Right kidney (tissue), 1 donor: Measurements from ENCODE around the gene COL1A1.

ENCODE experiments used
- DNase-seq: peaks from one replicate; pipeline ENCODE4 v3.0.0-alpha.2; 2016

Gene COL1A1

DNA sequence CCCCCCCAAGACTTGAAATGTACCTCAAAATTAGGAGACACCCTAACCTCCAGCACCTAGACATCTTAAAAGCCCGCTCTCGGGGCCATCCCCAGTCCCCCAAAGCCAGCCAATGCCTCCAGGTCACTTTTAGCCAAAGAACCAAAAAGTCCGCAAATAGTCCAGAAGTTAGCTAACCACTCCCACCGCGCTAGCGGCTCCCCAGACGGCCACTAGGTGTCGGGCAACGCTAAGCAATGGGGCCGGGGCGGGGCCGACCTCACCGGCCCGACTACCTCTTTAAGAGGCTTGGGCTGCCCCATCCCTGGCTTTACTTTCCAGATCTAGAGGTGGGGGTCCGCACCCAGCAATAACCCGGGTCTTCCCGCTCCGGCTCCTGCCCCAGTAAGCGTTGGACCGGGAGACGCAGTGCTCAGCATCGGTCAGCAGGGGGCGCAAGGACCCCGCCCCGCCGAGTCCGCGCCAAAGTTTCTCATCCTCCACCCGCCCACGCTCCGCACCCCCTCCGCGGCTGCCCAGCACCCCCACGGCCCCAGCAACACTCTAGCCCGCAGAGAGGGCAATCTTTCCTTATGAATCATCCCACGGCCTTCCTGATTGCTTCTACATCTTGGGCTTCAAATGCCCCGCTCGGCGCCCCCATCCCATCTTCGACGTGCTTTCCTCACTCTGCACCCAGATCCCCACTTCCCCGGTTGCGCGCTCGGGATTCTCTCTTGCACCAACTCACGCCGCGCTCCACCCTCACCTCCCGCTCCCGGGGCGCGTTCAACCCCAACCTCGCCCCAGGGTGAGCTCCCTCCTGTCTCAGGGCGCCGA lies 765 bp downstream of the COL1A1 start:
- DNase-seq: peak; percentile 97

DNA sequence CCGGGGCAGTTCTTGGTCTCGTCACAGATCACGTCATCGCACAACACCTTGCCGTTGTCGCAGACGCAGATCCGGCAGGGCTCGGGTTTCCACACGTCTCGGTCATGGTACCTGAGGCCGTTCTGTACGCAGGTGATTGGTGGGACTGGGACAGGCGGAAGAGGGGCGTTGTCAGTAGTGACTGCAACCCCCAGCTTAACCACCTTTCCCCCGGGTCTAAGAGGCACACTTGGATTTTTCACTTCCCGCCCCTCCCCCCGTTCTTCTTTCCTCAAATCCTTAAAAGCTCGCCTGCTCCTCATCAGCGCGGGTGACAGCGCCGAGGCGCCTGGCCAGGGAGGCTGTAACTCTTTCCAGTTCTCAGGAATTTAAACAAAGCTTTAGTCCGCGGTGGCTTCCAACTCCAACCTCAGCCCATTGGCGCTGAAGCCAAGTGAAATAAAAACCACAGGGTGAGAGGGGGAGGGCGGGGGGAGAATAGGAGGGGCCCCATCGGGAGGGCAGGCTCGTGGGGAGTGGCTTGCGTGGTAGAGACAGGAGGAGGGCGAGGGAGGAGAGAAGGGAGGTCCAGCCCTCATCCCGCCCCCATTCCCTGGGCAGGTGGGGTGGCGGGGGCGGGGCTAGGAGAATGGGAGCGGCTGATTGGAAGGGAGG lies 1.5 kb downstream of the COL1A1 start:
- peak; percentile 75 for DNase-seq

DNA sequence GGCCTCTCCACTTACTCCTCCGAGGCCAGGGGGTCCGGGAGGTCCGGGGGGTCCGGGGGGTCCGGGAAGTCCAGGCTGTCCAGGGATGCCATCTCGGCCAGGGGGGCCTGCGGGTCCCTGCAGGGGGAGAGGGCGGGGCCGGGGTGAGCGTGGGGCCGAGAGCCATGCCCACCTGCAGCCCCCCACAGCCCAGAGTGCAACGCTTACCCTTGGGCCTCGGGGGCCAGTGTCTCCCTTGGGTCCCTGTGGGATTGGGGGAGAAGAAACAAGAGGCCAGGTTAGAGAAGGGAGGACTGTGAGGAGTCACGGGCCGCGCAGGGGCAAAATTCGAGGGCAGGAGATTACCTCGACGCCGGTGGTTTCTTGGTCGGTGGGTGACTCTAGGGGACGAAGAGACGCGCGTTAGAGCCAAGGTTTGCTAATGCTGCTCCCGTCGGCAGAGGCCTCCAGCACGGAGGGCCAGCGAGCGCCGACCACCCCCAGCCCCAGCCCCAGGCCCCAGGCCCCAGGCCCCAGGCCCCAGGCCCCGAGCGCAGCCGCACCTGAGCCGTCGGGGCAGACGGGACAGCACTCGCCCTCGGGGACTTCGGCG lies 2.1 kb downstream of the COL1A1 start:
- no peak for DNase-seq

DNA sequence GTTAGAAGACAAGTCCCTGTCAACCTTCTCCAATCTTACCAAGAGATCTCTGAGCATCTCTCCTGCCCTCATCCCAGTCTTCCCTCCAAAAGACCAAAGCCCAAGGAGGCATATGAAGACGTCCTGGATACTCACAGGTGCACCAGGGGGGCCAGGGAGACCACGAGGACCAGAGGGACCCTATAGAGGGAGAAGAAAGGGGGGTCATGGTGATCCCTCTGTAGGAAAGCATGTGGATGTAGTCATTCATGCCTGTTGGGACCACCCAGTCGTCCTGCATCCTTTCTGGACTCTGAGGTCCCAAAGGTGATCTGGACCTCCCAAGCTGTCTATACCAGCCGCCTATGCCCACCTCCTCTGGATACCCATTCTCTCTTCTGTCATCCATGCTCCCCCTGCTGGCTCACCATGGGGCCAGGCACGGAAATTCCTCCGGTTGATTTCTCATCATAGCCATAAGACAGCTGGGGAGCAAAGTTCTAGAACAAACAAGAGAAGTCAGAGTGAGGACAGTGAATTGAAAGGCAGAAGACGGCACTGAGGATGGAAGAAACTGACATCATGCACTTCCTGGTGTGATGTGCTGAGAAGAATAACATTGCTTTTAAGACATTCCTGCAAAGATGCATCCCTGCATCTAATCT lies 3.3 kb downstream of the COL1A1 start:
- DNase-seq: no peak

DNA sequence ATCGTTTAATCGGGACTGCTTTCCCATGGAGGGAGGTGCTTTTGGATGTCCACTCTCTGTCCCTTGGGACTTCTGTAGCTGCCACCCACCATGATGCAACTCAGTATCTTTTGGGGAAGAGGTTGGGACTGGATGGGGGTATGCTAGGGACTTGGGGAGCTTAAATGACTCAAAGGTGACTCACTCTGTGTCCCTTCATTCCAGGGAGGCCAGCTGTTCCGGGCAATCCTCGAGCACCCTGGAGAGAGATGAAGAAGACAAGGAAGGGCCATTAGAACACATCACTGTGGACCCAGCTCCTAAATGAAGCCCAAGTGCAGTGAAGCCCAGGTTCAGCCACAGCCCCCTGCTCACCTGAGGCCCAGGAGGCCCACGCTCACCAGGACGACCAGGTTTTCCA lies 4.6 kb downstream of the COL1A1 start:
- DNase-seq: no peak

DNA sequence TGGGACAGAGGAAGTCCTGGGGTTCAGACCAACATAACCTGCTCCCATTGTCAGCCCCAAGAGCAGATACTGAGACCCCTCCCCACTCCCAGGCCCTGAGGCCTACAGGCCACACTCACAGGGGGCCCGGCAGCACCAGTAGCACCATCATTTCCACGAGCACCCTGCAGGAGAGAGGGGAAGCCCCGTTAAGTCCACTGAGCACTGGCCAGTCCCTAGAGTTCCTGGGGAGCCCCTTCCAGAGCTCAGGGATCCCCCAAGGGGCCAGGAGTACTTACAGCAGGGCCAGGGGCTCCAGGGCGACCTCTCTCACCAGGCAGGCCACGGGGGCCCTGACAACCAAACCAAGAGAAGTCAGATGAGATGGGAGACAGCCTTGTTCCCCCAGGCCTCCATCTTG lies 5.4 kb downstream of the COL1A1 start:
- no peak for DNase-seq

DNA sequence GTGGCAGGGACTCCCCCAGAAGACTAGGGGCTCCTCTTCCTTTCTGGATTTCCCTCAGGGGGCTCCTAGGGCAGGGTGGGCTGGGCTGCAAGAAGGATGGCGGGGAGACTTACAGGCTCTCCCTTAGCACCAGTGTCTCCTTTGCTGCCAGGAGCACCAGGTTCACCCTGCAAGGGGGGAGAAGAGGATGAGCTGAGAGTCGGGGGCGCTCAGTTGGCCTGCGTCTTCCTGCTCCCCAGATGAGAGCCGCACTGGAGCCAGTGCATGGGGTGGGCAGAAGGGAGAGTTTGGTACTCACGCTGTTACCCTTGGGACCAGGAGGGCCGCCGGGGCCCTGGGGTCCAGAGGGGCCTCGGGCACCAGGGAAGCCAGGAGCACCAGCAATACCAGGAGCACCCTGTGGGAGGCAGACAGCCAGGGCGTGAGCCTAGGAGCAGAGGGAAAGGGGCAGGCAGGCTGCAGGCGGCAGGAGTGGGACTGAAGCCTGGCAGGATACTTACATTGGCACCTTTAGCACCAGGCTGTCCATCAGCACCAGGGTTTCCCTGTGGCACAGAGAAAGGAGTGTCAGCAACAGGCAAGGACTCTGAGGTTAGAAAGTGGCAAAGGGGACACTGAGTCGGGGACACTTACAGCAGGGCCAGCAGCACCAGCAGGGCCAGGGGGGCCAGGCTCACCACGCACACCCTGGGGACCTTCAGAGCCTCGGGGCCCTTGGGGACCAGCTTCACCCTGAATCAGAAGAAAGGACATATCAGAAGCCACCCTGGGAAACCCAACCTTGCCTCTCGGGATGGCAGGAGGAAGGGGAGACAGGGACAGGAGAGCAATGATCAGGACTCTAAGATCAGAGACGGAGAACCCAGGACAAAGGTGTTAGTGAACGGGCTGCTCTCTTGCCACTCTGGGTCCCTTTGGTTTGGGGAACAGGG lies 6.2 kb downstream of the COL1A1 start:
- peak; percentile 2 for DNase-seq

DNA sequence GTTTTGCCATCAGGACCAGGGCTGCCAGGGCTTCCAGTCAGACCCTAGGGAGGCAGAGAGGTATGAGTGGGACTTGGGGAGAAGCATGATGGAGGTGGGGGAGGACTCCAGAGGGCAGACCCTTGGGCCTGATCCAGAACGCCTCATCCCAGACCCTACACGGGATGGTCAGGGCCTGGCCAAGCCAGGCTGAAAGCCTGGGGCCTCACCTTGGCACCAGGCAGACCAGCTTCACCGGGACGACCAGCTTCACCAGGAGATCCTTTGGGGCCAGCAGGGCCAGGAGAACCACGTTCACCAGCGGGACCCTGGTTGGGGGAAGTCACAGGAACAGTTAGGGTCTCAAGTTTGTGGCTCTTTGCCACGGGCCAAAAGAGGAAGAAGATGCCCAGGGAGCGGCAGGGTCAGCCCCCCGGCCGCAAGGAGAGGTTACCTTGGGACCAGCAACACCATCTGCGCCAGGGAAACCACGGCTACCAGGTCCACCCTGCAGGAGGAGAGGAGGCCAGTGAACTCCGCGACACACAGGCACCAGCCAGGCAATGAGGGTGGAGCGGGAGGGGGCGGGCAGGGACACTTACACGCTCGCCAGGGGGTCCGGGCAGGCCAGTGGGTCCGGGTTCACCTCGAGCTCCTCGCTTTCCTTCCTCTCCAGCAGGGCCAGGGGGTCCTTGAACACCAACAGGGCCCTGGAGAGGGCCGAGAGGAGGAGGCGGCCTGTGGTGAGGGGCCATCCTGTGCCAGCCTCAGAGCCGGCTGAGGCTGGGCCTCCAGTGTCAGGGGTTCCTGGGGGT lies 7.1 kb downstream of the COL1A1 start:
- no peak for DNase-seq

DNA sequence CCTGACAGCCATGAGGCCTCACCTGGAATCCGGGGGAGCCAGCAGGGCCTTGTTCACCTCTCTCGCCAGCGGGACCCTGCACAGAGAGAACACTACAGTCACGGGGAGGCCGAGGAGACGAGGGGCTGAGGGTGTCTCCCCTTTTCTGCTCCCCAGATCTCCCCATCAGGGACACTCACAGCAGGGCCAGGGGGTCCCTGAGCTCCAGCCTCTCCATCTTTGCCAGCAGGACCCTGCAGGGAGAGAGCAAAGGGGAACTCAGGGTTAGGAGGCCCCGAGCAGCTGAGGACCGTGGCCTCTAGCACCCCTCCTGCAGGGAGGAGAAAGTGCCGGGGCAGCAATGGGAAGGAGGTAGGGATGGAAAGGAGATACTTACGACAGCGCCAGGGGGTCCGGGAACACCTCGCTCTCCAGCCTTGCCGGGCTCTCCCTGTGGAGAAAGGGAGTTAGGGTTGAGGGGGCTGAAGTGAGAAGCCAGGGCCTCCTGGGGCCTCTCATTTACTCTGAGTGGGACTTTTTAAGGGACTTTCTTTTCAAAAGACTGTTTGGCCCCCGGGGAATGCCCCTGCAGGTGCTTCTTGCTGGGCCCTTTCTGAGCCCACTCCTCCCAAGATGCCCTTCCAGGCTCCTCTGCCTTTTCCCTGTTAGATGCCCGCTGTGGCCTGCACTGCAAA lies 8.7 kb downstream of the COL1A1 start:
- DNase-seq: no peak

DNA sequence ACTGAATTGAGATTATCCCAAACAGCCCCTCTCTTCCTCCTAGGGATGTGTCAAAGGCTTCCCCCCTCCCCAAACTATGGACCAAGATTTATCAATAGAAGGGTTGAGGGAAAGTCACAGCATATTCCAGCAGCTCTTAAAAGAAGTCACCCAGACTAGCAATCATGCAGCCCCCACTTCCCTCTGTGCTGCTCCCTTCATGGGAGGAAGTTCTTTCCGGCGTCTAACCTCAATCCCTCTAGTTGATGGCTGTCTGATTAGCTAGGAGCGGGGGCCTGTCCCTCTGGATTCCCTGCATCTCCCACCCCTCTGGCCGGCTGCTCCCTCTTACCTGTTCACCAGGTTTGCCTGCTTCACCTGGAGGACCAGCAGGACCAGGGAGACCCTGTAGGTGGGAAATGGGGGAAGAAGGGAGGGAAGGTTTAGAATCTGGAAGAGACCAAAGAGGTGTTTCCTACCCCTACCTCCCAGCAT lies 9.2 kb downstream of the COL1A1 start:
- DNase-seq: no peak

DNA sequence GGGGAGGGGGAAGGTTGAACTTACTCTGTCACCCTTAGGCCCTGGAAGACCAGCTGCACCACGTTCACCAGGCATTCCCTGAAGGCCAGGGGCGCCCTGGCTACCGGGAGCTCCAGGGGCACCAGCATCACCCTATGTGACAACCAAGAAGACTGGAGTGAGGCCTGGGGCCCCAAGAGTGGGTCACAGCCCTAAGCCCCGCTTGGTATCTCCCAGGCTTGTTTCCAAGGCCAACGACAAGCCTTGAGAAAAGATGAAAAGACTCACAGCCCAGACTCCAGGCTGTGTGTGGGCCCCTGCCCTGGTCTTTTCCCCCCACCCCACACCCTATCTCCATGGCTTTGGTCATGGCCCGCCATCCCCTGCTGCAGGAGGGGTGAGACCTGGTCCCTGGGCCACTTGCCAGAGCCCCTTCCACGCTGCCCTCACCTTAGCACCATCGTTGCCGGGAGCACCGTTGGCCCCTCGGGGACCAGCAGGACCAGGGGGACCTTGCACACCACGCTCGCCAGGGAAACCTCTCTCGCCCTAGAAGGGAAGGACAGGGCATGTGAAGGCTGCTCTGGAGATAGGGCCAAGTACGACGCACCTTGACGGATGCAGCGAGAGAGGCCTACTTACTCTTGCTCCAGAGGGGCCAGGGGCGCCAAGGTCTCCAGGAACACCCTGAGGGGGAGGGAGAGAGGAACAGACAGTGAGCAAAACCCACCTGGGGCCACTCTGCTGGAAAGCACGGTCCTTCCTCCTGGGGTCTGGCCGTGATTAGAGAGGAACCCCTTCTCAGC lies 9.9 kb downstream of the COL1A1 start:
- no peak for DNase-seq

DNA sequence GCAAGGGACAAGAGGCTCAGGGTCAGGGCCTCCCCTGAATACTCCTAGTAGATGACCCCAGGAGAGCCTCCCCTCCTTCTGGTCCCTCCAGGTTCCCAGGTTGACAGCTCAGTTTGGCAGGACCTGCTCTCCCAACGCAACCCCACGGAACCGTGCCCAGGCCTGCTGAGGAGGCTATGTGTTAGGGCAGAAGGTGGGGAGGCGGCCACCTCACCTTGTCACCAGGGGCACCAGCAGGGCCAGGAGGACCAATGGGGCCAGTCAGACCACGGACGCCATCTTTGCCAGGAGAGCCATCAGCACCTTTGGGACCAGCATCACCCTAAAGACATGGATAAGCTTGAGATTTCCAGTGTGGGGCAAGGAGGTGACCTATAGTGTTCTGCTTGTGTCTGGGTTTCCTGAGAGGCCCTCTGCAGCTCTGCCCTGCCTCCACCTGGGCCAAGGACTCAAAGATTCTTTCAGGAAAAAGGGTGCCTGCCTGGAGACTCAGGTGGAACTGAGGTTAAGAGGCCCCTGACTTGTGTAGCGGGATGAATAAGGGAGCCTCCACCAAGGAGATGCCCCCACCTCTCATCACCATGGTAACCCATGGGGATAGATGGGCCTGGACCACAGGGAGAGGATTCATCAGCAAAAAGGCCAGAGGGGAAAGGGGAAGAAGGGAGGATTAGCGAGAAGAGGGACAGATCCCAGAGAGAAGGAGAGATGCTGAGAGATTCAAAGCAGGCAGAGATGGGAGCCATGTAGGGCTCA lies 10.7 kb downstream of the COL1A1 start:
- DNase-seq: no peak

DNA sequence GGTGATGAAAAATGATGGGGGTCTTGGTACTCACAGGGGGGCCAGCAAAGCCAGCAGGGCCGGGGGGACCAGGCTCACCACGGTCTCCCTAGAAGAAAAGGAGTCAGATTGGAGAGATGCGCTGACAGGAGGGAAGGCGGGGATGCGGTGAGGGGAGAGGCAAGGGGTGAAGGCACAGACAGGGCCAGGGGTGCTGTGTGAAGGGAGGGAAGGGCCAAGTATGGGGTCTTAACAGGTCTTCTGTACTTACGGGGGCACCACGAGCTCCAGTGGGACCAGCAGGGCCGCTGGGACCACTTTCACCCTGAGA lies 11.2 kb downstream of the COL1A1 start:
- DNase-seq: no peak

DNA sequence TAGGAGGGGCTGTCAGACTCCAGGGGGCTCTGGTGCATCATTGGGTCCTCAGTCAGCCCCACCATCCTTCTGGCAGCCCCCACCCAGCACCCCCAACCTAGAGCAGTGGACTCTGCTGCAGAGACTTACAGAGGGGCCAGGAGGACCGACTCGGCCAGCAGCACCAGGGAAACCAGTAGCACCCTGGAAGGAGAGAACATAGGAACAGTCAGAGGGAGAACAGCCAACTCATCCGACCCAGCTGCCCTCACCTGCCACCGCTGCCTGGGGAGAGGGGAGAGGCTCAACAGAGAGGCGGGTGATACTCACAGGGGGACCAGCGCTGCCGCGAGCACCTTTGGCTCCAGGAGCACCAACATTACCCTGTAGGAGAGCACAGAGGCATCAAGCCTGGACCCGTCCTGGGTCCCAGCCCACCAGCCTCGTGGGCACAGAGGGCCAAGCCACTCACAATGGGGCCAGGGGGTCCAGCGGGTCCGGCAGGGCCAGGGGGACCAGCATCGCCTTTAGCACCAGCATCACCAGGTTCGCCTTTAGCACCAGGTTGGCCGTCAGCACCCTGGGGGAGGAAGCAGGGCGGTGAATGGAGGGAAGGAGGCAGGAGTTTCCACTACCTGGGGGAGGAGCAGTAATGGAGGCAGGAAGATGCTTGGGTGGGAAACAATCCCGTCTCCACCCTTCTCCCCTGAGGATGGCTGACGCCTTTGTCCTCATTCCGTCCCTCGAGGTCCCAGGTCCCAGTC lies 11.7 kb downstream of the COL1A1 start:
- DNase-seq: no peak

DNA sequence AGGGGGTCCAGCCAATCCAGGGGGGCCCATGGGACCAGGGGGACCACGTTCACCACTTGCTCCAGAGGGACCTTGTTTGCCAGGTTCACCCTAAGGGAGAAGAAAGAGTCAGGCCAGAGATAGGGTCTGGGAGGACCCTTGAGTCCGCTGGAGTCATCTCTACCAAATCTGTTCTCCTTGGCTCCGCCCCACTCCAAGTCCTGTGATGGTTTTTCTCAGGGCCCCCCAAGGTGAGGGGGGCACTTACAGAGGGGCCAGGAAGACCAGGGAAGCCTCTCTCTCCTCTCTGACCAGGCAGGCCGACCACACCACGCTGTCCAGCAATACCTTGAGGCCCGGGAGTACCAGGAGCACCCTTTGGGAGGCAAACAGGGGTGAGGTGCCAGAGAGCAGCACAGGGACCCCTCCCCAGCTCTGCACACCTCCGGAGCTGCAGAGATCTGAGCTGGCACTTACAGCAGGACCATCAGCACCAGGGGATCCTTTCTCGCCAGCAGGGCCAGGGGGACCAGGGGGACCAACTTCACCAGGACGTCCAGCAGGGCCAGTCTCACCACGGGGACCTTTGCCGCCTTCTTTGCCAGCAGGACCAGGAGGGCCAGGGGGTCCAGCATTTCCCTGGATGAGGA lies 12.4 kb downstream of the COL1A1 start:
- no peak for DNase-seq

DNA sequence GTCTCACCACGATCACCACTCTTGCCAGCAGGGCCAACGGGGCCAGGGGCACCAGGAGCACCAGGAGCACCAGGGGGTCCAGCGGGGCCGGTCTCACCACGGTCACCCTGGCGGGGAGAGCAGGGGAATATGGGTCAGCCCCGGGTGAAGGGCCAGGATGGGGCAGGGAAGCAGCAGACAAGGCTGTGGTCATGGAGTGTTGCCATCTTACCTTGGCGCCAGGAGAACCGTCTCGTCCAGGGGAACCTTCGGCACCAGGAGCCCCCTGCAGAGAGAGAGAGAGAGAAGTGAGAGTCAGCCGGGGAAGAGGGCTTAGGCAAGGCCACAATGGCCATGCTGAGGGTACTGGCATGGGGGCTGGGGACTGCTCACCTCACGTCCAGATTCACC lies 12.9 kb downstream of the COL1A1 start:
- no peak for DNase-seq

DNA sequence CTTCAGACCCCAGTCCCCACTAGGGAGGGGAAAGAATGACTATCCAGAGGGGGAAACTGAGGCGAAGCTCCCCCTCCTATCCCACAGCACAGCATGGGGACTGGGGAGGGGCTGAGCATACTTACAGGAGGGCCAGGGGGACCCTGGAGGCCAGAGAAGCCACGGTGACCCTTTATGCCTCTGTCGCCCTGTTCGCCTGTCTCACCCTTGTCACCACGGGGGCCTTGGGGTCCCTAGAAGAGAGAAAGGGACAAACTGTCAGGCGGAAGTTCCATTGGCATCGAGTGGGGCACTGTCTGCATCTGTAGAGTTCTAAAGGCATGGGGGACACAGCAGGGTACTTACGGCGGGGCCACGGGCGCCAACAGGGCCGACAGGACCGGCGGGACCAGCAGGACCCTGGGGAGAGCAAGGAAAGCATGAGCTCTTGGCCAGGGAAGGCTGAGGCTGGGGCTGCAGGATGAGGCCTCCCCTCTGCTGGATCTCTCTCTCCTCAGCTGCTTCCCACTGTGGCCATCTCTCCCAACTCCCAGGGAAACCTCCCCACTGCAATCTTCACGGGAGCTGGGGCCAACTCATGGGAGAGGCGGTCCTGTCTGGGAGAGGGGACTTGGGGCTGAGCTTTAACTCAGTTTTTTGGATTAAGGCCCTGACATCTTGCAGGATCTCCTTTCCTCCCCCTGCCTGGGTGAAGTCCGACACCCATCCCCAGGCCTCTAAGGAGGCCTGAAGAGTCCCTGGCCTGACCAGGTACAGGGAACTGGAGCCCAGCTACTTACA lies 13.5 kb downstream of the COL1A1 start:
- DNase-seq: no peak
